Stimulated activated CD4-positive, alpha-beta T cell treated with anti-CD3 and anti-CD28 coated beads, TNF-alpha, amount 100 ng/mL, for 1 hour (primary cell): ENCODE measurements around the gene BTLA.
"Not testable (repeated sequence)": the region's sequence is repeated elsewhere in the genome, so short reads cannot be mapped to it uniquely, and the experiment has no call there.

Source experiments
- DNase-seq, 3 donors: peaks; one replicate each; pipeline ENCODE4 v3.0.0-alpha.2; 2020; ENCODE audit warnings: low read depth in 3 of 3, low spot score in 1 of 3

Gene BTLA

GRCh38 chr3:112498914-112499711 is at the start of gene BTLA:
BTLA (minus strand) TSS chr3:112499472; CDS start chr3:112499358, 114 bp downstream.
- no peak for DNase-seq

- no peak for DNase-seq
Measured at GRCh38 chr3:112546216-112546759, 47.0 kb upstream of the BTLA start.

- no peak for DNase-seq
Measured at GRCh38 chr3:112539825-112540650, 40.8 kb upstream of the BTLA start.

GRCh38 chr3:112531358-112531781 is 32.1 kb upstream of the BTLA start:
- no peak for DNase-seq

- DNase-seq, result no peak
Measured at GRCh38 chr3:112530573-112530972, 31.3 kb upstream of the BTLA start.

- not testable (repeated sequence) for DNase-seq
Measured at GRCh38 chr3:112524127-112524526, 24.9 kb upstream of the BTLA start.

GRCh38 chr3:112519424-112520001 is 20.2 kb upstream of the BTLA start:
- DNase-seq, result peak in 1 of 3 donors; percentile 5

- DNase-seq, result not testable (repeated sequence)
Measured at GRCh38 chr3:112518970-112519369, 19.7 kb upstream of the BTLA start.

GRCh38 chr3:112514527-112515128 is 15.4 kb upstream of the BTLA start:
- DNase-seq, result no peak

GRCh38 chr3:112512320-112512719 is 13.0 kb upstream of the BTLA start:
- DNase-seq, result no peak

GRCh38 chr3:112508860-112509259 is 9.6 kb upstream of the BTLA start:
- no peak for DNase-seq

- no peak for DNase-seq
Measured at GRCh38 chr3:112508261-112508660, 9.0 kb upstream of the BTLA start.

GRCh38 chr3:112505907-112506306 is 6.6 kb upstream of the BTLA start:
- DNase-seq, result no peak

- DNase-seq, result no peak
Measured at GRCh38 chr3:112504123-112504522, 4.9 kb upstream of the BTLA start.

- DNase-seq, result no peak
Measured at GRCh38 chr3:112503304-112503972, 4.2 kb upstream of the BTLA start.

GRCh38 chr3:112500621-112501020 is 1.3 kb upstream of the BTLA start:
- DNase-seq, result no peak

GRCh38 chr3:112497897-112498548 is 1.2 kb downstream of the BTLA start:
- DNase-seq, result no peak

GRCh38 chr3:112496366-112497067 is 2.8 kb downstream of the BTLA start:
- DNase-seq, result no peak

GRCh38 chr3:112494448-112494767 is 4.9 kb downstream of the BTLA start:
- DNase-seq, result not testable (repeated sequence)

- DNase-seq, result no peak
Measured at GRCh38 chr3:112492124-112492523, 7.1 kb downstream of the BTLA start.
